ENCODE results near the gene PTMS. TPM values are rescaled to one million over a fixed set of nuclear protein-coding genes. Genes with fewer than 3 reads are reported as not detected.

The PTMS gene
- total and polyA plus RNA-seq, 9 of the 15 experiments (the other 6 are each of a cell fraction or from before 2014, with no cell fraction given) = 5.1 to 287 (median 78.5) TPM

GRCh38 chr12:6795088-6795487 is 28.9 kb downstream of the PTMS start (continued):
- TF ChIP-seq CTBP1 (IDR thresholded peaks at IDR 0.05; ENCODE audit: borderline replicate concordance) = peak; percentile 32; the same call in 1 of the 2 replicates
- no peak for TF ChIP-seq MCM5 (IDR thresholded peaks at IDR 0.05; ENCODE audit: low read depth)
- TF ChIP-seq GATAD2B (IDR thresholded peaks at IDR 0.05; ENCODE audit: borderline replicate concordance) = peak; percentile 96
- peak in 1 of 2 experiments; percentile 54; a peak in 1 of 4 replicates for TF ChIP-seq HDAC1 (IDR thresholded peaks at IDR 0.05)
- TF ChIP-seq GATAD2A (IDR thresholded peaks at IDR 0.05) = peak; percentile 75; the same call in 1 of the 2 replicates

GRCh38 chr12:6796576-6796975 is 30.4 kb downstream of the PTMS start:
- in situ Hi-C loops (cut with MboI) (no loop called here), intact Hi-C loops (cut with micrococcal nuclease) (no loop called here)
- no peak overlapping the region for H3K4me3 ChIP-seq
- H3K4me2 ChIP-seq (ENCODE audit: insufficient read depth, low read length) = no peak overlapping the region
- H3K27ac ChIP-seq (ENCODE audit: extremely low read depth, low read depth, low read length) = no peak overlapping the region
- H3K27me3 ChIP-seq (ENCODE audit: control insufficient read depth in 2 of 2, insufficient read depth in 2 of 2, low read length in 2 of 2) = no peaks in the 10 kb centered on the region
- TF ChIP-seq GATAD2A (IDR thresholded peaks at IDR 0.05) (no peak), SAP30 (IDR thresholded peaks at IDR 0.05; ENCODE audit: borderline replicate concordance, insufficient read depth, low read depth, low read length, poor library complexity, severe bottlenecking) (no peak)
- FAIRE-seq (no peak), DNase-seq (ENCODE audit: extremely low read depth in 1 of 4, low spot score in 3 of 4) (no peak), ATAC-seq (no peak)
- H3K79me2 ChIP-seq (ENCODE audit: control insufficient read depth, insufficient read depth, low read length) = no peaks in the 10 kb centered on the region
- H3K4me1 ChIP-seq (replicated peaks in 1 of 2; ENCODE audit: control insufficient read depth in 2 of 2, insufficient read depth in 2 of 2, low read length in 2 of 2) = peaks cover 0 to 7% of the 10 kb centered on the region in 2 experiments; a peak in 2 of 5 replicates
- no peaks in the 10 kb centered on the region for H3K9me1 ChIP-seq (ENCODE audit: control insufficient read depth, insufficient read depth, low read length)
- H4K20me1 ChIP-seq (replicated peaks; ENCODE audit: control insufficient read depth, insufficient read depth, low read length) = no peaks in the 10 kb centered on the region
- ChIA-PET CTCF (ENCODE audit: low intra/inter-chr PET ratio) (no interaction called here), POLR2A (interaction anchor here (1.0 kb wide), 1 partner anchor 17 kb away, joined by 3 read pairs; no protein-coding TSS in a partner anchor)
- 36% methylated on average over 3 of the region's 4 CpGs for WGBS (ENCODE audit: insufficient coverage, low coverage, missing lambda C conversion rate)
- no peaks in the 10 kb centered on the region for H3K9me3 ChIP-seq (replicated peaks; ENCODE audit: control insufficient read depth, insufficient read depth, low read depth, low read length)
- H3K9ac ChIP-seq (ENCODE audit: insufficient read depth in 1 of 2, low read depth in 2 of 2, low read length in 2 of 2) = no peak overlapping the region
- BruUV-seq (replicated peaks) = no TSS peak
- no peak overlapping the region for H2AFZ ChIP-seq (ENCODE audit: low read depth, low read length)
- no peaks in the 10 kb centered on the region for H3K36me3 ChIP-seq (ENCODE audit: control insufficient read depth, insufficient read depth, low read length)

Data from K562 (cell line).